ENCODE results near the gene VEZT.

Gene VEZT

GRCh38 chr12:95217377-95218149, at the start of gene VEZT, which contains the start of gene FGD6:
VEZT (plus strand) TSS chr12:95217807; CDS start chr12:95217851, 44 bp downstream.
FGD6 (minus strand) TSS chr12:95217467; CDS start chr12:95217240, 227 bp downstream.
- Histone ChIP-seq H3K9me3 (no peaks in the 10 kb centered on the region), H3K4me3 (peak within 1 kb of the TSS; percentile 70 to 97), H3K27ac (peak within 1 kb of the TSS; percentile 94 to 100), H3K27me3 (no peaks in the 10 kb centered on the region), H3K36me3 (no peaks in the 10 kb centered on the region), H3K4me1 (peaks cover 0 to 40% (median 6%) of the 10 kb centered on the region in 4 donors)
- DNase-seq = peak; percentile 99 to 100
- TF ChIP-seq, protein P1, sequence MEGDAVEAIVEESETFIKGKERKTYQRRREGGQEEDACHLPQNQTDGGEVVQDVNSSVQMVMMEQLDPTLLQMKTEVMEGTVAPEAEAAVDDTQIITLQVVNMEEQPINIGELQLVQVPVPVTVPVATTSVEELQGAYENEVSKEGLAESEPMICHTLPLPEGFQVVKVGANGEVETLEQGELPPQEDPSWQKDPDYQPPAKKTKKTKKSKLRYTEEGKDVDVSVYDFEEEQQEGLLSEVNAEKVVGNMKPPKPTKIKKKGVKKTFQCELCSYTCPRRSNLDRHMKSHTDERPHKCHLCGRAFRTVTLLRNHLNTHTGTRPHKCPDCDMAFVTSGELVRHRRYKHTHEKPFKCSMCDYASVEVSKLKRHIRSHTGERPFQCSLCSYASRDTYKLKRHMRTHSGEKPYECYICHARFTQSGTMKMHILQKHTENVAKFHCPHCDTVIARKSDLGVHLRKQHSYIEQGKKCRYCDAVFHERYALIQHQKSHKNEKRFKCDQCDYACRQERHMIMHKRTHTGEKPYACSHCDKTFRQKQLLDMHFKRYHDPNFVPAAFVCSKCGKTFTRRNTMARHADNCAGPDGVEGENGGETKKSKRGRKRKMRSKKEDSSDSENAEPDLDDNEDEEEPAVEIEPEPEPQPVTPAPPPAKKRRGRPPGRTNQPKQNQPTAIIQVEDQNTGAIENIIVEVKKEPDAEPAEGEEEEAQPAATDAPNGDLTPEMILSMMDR (IDR thresholded peaks at IDR 0.05) = peak; percentile 49 to 56
- intact Hi-C loops (cut with DNase I; ENCODE audit: low total_unique reads) = loop anchor here (2.0 to 10.0 kb wide), 2 partner anchors 117 to 145 kb away; partner anchors contain the start of gene NR2C1

- intact Hi-C loops (cut with DNase I; ENCODE audit: low total_unique reads) = no loop called here
- Histone ChIP-seq H3K27ac (no peak overlapping the region), H3K4me3 (no peak overlapping the region), H3K9me3 (no peaks in the 10 kb centered on the region), H3K36me3 (peaks cover 0 to 20% (median 0%) of the 10 kb centered on the region in 3 donors), H3K27me3 (no peaks in the 10 kb centered on the region), H3K4me1 (no peaks in the 10 kb centered on the region)
- DNase-seq = no peak
- TF ChIP-seq, protein P1 (IDR thresholded peaks at IDR 0.05) = no peak
Observed at GRCh38 chr12:95168746-95169145, 48.9 kb upstream of the VEZT start.

DNA sequence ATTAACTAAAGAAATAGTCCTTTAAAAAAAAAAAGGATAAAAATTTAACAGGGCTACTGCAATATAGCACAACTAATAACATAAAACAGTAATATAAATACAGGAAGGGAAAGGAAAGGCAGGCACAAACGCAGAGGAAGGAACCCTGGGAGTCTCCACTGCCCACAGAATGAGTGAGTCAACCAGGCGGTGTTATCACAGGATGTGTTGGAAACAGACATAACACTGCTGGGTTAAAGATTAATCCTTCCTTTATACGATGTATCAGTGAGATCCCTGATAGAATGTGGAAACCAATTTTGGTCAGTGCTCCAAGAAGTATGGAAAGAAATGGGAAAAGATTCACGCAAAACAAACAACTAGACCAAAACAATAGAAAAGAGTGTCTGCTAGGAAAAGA, 48.2 kb upstream of the VEZT start:
- H3K27ac ChIP-seq = no peak overlapping the region
- intact Hi-C loops (cut with DNase I; ENCODE audit: low total_unique reads) = no loop called here
- DNase-seq = no peak
- no peaks in the 10 kb centered on the region for H3K27me3 ChIP-seq
- H3K9me3 ChIP-seq = no peaks in the 10 kb centered on the region
- TF ChIP-seq, protein P1 (IDR thresholded peaks at IDR 0.05) = no peak
- H3K4me3 ChIP-seq = no peak overlapping the region
- no peaks in the 10 kb centered on the region for H3K4me1 ChIP-seq
- H3K36me3 ChIP-seq = peaks cover 0 to 20% (median 0%) of the 10 kb centered on the region in 3 donors

DNA sequence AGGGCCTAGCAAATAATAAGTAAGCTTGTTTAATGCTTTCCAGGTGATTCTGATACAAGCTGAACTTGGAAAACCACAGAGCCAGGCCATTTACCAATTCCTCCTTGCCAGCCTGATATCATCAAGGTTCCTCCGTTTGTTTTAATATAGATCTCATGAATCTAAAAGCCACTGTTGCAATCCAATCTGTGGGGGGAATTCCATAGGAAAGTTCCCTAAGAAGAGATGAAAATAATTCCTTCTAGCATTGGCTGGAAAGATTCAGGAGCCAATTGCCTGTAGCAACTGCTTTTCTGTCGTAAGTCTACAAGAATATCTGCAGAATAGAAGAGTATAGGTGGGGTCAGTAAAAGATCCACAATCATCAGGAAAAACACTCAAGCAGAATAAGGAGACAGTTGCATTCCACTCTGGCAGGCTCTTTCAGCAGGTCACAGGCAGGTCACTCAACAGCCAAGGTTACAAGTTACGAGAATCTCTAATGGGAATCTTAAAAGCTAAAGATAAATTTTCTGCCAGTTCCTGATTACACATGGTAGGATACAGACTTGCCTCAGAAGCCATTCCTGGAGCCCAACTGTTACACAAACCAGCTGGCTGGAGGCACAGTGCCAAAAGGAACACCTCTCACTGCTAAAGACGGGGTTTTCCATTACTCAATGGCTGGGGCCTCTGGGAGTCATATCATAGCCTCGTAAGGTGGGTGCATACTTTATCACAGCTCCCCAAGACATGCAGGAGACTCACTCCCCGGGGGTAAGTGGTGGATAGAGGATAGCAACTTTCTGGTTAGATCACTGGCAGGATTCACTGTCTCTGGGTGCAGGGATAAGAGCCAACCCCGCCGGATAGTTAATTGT, 44.0 kb upstream of the VEZT start:
- H3K4me3 ChIP-seq = no peak overlapping the region
- no peak overlapping the region for H3K27ac ChIP-seq
- no peaks in the 10 kb centered on the region for H3K27me3 ChIP-seq
- H3K9me3 ChIP-seq = no peaks in the 10 kb centered on the region
- TF ChIP-seq, protein P1 (IDR thresholded peaks at IDR 0.05) = no peak
- H3K4me1 ChIP-seq = no peaks in the 10 kb centered on the region
- H3K36me3 ChIP-seq = peaks cover 0 to 20% (median 0%) of the 10 kb centered on the region in 3 donors
- DNase-seq = no peak
- intact Hi-C loops (cut with DNase I; ENCODE audit: low total_unique reads) = no loop called here

DNA sequence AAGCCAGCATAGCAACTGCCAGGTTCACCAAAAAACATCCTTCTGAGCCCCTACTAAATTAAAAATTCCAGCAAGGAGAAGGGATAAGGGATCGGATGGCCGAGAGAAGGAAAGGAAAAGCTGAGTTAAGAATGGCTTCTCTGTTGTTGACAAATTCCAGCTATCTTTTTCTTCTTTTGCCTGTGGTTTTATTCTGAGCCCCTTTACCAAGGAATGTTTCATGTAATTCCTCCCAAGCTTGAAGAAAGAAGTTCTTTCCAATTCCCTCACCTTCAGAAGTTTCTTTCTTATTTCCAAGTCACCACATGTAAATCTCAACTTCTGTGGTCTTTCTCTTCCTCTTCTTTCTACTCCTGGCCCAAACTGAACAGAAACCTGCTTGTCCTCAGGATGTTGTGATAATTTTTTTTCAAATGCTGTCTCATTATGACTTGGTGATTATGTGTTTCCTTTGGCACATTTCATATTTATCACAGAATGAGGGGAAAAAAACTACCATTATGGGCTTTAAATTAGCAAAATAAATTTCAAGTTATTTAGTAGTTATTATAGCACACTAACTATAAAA, 40.3 kb upstream of the VEZT start:
- H3K27ac ChIP-seq = no peak overlapping the region
- no peak for DNase-seq

More for the DNA sequence above, 40.3 kb upstream of the VEZT start:
- Histone ChIP-seq H3K9me3 (no peaks in the 10 kb centered on the region), H3K4me3 (no peak overlapping the region), H3K4me1 (no peaks in the 10 kb centered on the region), H3K27me3 (no peaks in the 10 kb centered on the region), H3K36me3 (peaks cover 0 to under 1% (median 0%) of the 10 kb centered on the region in 3 donors)
- TF ChIP-seq, protein P1 (IDR thresholded peaks at IDR 0.05) = no peak
- intact Hi-C loops (cut with DNase I; ENCODE audit: low total_unique reads) = no loop called here

Measured in tibial artery (tissue), 4 donors.